Tibial artery (tissue), 4 donors: Measurements from ENCODE around the gene UCHL5.
"Not testable (repeated sequence)": the region's sequence is repeated elsewhere in the genome, so short reads cannot be mapped to it uniquely, and the experiment has no call there.

Source experiments
- DNase-seq, 2 donors: peaks; one replicate each; pipeline ENCODE4 v3.0.0-alpha.2; 2019
- H3K27ac ChIP-seq, 2 donors: fragments of 200-600 bp; sonication (generic) in 1 of 2; 1 replicate in 1 of 2; 2 replicates in 1 of 2; pipeline ENCODE4 v1.5.1; 2018 to 2019; ENCODE audit warnings: mild to moderate bottlenecking in 1 of 2
- H3K27me3 ChIP-seq, 2 donors: fragments of 200-600 bp; sonication (generic) in 1 of 2; one replicate each; pipeline versions ENCODE4 v1.5.1 to v1.6.0; 2016 to 2019
- H3K36me3 ChIP-seq, 3 donors: fragments of 200-600 bp; sonication (generic) in 2 of 3; one replicate each; pipeline ENCODE4 v1.5.1; 2016 to 2019; ENCODE audit warnings: mild to moderate bottlenecking in 2 of 3
- H3K4me1 ChIP-seq, 4 donors: fragments of 200-600 bp; sonication (generic) in 2 of 4; 1 replicate in 3 of 4; 2 replicates in 1 of 4; pipeline ENCODE4 v1.5.1; 2016 to 2019
- H3K4me3 ChIP-seq, 2 donors: fragments of 200-600 bp; sonication (generic) in 1 of 2; 1 replicate in 1 of 2; 2 replicates in 1 of 2; pipeline ENCODE4 v1.5.1; 2018 to 2019; ENCODE audit warnings: mild to moderate bottlenecking in 2 of 2
- H3K9me3 ChIP-seq, 3 donors: fragments of 200-600 bp; sonication (generic) in 1 of 3; one replicate each; pipeline ENCODE4 v1.5.1; 2016 to 2019
- intact Hi-C: fragments of 100-400 bp; cut with DNase I; formaldehyde crosslinking; loops from one replicate; pipeline ENCODE4 v1.15.0; 2023; ENCODE audit warnings: low total_unique reads
- TF ChIP-seq, protein P1 (sequence below), 2 experiments: fragments of 200-600 bp in 1 of 2; fragments of 450-650 bp in 1 of 2; IDR thresholded peaks; one replicate each; pipeline ENCODE4 v1.5.1; 2017 to 2019; ENCODE audit warnings: antibody characterized with exemption in 2 of 2, mild to moderate bottlenecking in 1 of 2, moderate library complexity in 1 of 2

UCHL5 gene

GRCh38 chr1:193054169-193054675 lies 4.9 kb downstream of the UCHL5 start:
- Histone ChIP-seq H3K4me1 (peaks cover 0 to 18% (median 5%) of the 10 kb centered on the region in 4 donors), H3K4me3 (no peak overlapping the region), H3K36me3 (peaks cover 5 to 14% (median 11%) of the 10 kb centered on the region in 3 donors), H3K9me3 (no peaks in the 10 kb centered on the region), H3K27ac (no peak overlapping the region), H3K27me3 (no peaks in the 10 kb centered on the region)
- TF ChIP-seq, protein P1, sequence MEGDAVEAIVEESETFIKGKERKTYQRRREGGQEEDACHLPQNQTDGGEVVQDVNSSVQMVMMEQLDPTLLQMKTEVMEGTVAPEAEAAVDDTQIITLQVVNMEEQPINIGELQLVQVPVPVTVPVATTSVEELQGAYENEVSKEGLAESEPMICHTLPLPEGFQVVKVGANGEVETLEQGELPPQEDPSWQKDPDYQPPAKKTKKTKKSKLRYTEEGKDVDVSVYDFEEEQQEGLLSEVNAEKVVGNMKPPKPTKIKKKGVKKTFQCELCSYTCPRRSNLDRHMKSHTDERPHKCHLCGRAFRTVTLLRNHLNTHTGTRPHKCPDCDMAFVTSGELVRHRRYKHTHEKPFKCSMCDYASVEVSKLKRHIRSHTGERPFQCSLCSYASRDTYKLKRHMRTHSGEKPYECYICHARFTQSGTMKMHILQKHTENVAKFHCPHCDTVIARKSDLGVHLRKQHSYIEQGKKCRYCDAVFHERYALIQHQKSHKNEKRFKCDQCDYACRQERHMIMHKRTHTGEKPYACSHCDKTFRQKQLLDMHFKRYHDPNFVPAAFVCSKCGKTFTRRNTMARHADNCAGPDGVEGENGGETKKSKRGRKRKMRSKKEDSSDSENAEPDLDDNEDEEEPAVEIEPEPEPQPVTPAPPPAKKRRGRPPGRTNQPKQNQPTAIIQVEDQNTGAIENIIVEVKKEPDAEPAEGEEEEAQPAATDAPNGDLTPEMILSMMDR (IDR thresholded peaks at IDR 0.05): no peak
- DNase-seq: no peak
- intact Hi-C loops: no loop called here

GRCh38 chr1:193048913-193049312 lies 10.2 kb downstream of the UCHL5 start:
- intact Hi-C loops, H3K4me3 ChIP-seq, H3K27me3 ChIP-seq, DNase-seq, H3K27ac ChIP-seq, H3K9me3 ChIP-seq, H3K4me1 ChIP-seq: not testable (repeated sequence)
- H3K36me3 ChIP-seq: peaks cover 19 to 31% (median 28%) of the 10 kb centered on the region in 3 donors

GRCh38 chr1:193042766-193043691 lies 16.1 kb downstream of the UCHL5 start:
- no peak for DNase-seq
- Histone ChIP-seq H3K4me1 (no peaks in the 10 kb centered on the region), H3K27me3 (no peaks in the 10 kb centered on the region), H3K36me3 (peaks cover 5 to 16% (median 12%) of the 10 kb centered on the region in 3 donors), H3K4me3 (no peak overlapping the region), H3K9me3 (no peaks in the 10 kb centered on the region), H3K27ac (no peak overlapping the region)
- intact Hi-C loops: no loop called here
- TF ChIP-seq, protein P1 (IDR thresholded peaks at IDR 0.05): no peak

DNA sequence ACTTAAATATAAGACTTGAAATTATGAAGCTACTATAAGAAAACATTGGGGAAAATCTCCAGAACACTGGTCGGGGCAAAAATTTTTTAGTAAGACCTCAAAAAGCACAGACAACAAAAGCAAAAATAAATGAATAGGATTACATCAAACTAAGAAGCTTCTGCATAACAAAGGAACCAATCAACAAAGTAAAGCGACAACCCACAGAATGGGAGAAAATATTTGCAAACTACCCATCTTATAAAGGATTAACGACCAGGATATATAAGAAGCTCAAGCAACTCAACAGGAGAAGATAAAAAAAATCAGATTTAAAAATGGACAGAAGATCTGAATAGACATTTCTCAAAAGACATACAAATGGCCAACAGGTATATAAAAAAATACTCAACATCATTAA lies 19.1 kb downstream of the UCHL5 start:
- DNase-seq: no peak
- Histone ChIP-seq H3K9me3 (no peaks in the 10 kb centered on the region), H3K36me3 (peaks cover 0 to 10% (median 6%) of the 10 kb centered on the region in 3 donors), H3K27me3 (no peaks in the 10 kb centered on the region), H3K4me3 (no peak overlapping the region), H3K4me1 (no peaks in the 10 kb centered on the region), H3K27ac (no peak overlapping the region)
- TF ChIP-seq, protein P1 (IDR thresholded peaks at IDR 0.05): no peak
- intact Hi-C loops: no loop called here

GRCh38 chr1:193036337-193037047 lies 22.7 kb downstream of the UCHL5 start:
- DNase-seq: no peak
- Histone ChIP-seq H3K36me3 (no peaks in the 10 kb centered on the region), H3K27ac (no peak overlapping the region), H3K4me3 (no peak overlapping the region), H3K27me3 (no peaks in the 10 kb centered on the region), H3K4me1 (no peaks in the 10 kb centered on the region), H3K9me3 (no peaks in the 10 kb centered on the region)
- intact Hi-C loops: no loop called here
- TF ChIP-seq, protein P1 (IDR thresholded peaks at IDR 0.05): no peak

GRCh38 chr1:193033610-193034009 lies 25.6 kb downstream of the UCHL5 start:
- no peak for DNase-seq
- H3K27me3 ChIP-seq: no peaks in the 10 kb centered on the region
- TF ChIP-seq, protein P1 (IDR thresholded peaks at IDR 0.05): no peak
- intact Hi-C loops: no loop called here
- no peaks in the 10 kb centered on the region for H3K9me3 ChIP-seq
- H3K4me3 ChIP-seq: no peak overlapping the region
- no peaks in the 10 kb centered on the region for H3K4me1 ChIP-seq
- no peak overlapping the region for H3K27ac ChIP-seq
- peaks cover 0 to 5% (median 4%) of the 10 kb centered on the region in 3 donors for H3K36me3 ChIP-seq

DNA sequence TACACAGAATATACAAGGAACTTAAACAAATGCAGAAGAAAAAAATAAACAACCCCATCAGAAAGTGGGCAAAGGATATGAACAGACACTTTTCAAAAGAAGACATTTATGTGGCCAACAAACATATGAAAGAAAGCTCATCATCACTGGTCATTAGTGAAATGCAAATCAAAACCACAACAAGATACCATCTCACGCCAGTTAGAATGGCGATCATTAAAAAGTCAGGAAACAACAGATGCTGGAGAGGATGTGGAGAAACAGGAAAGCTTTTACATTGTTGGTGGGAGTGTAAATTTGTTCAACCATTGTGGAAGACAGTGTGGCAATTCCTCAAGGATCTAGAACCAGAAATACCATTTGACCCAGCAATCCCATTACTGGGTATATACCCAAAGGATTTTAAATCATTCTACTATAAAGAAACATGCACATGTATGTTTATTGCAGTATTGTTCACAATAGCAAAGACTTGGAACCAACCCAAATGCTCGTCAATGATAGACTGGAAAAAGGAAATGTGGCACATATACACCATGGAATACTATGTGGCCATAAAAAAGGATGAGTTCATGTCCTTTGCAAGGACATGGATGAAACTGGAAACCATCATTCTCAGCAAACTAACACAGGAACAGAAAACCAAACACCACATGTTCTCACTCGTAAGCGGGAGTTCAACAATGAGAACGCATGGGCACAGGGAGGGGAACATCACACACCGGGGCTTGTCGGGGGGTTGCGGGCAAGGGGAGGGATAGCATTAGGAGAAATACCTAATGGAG lies 26.3 kb downstream of the UCHL5 start:
- H3K9me3 ChIP-seq, DNase-seq, H3K4me3 ChIP-seq, H3K27ac ChIP-seq, H3K4me1 ChIP-seq, intact Hi-C loops, H3K36me3 ChIP-seq, H3K27me3 ChIP-seq: not testable (repeated sequence)
